Caco-2 (cell line): ENCODE measurements around the gene LRRC53. TPM values are rescaled to one million over a fixed set of nuclear protein-coding genes. Genes with fewer than 3 reads are reported as not detected.

Experiments
- BruUV-seq: library from RNA; stranded (reverse); fragments of 400-500 nt; replicated peaks from 2 replicates; lab custom pipeline; 2021; lab: Mats Ljungman, UMichigan
- CTCF ChIA-PET: fragments of 300-600 bp; sonication (Branson Sonifier 250); formaldehyde crosslinking; loops from one replicate; lab custom pipeline; 2022; ENCODE audit warnings: antibody characterized with exemption; lab: Charles Lee
- POLR2A ChIA-PET: fragments of 300-600 bp; sonication (Branson Sonifier 250); formaldehyde crosslinking; loops from one replicate; lab custom pipeline; 2022; ENCODE audit warnings: antibody characterized with exemption; lab: Charles Lee
- DNase-seq, 2 experiments: peaks; one replicate each; pipeline versions ENCODE4 v3.0.0 to v3.0.0-alpha.2; 2020 to 2022
- H3K27me3 ChIP-seq: replicated peaks from 2 replicates; pipeline ENCODE4 v1.6.0; 2011; ENCODE audit warnings: low read length; ENCODE audit not compliant: control insufficient read depth, insufficient read depth
- H3K36me3 ChIP-seq: 2 replicates; pipeline ENCODE4 v1.5.1; 2011; ENCODE audit warnings: low read length; ENCODE audit not compliant: control insufficient read depth, insufficient read depth
- H3K4me1 ChIP-seq: fragments of 250-450 bp; sonication (Bioruptor Pico); 2 replicates; pipeline ENCODE4 v1.5.1; 2020; ENCODE audit warnings: mild to moderate bottlenecking
- H3K4me3 ChIP-seq: 2 replicates; pipeline ENCODE4 v1.5.1; 2011; ENCODE audit warnings: low read depth, mild to moderate bottlenecking, control low read depth, low read length
- H3K9me3 ChIP-seq: fragments of 250-450 bp; sonication (Bioruptor Pico); 2 replicates; pipeline ENCODE4 v1.5.1; 2020; ENCODE audit warnings: mild to moderate bottlenecking, moderate library complexity
- H3K27ac Mint-ChIP-seq: one replicate; pipeline ENCODE4 v1.8.0; 2022; ENCODE audit warnings: mixed read lengths; ENCODE audit not compliant: unreplicated experiment
- H3K27me3 Mint-ChIP-seq: one replicate; pipeline ENCODE4 v1.8.0; 2022; ENCODE audit warnings: mixed read lengths; ENCODE audit not compliant: insufficient read depth, unreplicated experiment
- H3K36me3 Mint-ChIP-seq: one replicate; pipeline ENCODE4 v1.8.0; 2022; ENCODE audit warnings: mild to moderate bottlenecking, mixed read lengths; ENCODE audit not compliant: insufficient read depth, unreplicated experiment
- H3K4me1 Mint-ChIP-seq: one replicate; pipeline ENCODE4 v1.8.0; 2022; ENCODE audit warnings: low read depth, mixed read lengths; ENCODE audit not compliant: unreplicated experiment
- H3K4me3 Mint-ChIP-seq: one replicate; pipeline ENCODE4 v1.8.0; 2022; ENCODE audit warnings: mild to moderate bottlenecking, moderate library complexity, mixed read lengths; ENCODE audit not compliant: unreplicated experiment
- H3K9me3 Mint-ChIP-seq: one replicate; pipeline ENCODE4 v1.8.0; 2022; ENCODE audit warnings: mixed read lengths; ENCODE audit not compliant: unreplicated experiment
- CTCF ChIP-seq, 2 experiments: fragments of 200-600 bp in 1 of 2; IDR thresholded peaks; 1 replicate in 1 of 2; 2 replicates in 1 of 2; pipeline versions ENCODE4 v1.5.1 to v1.8.0; 2011 to 2022; ENCODE audit warnings: antibody characterized with exemption in 1 of 2, control low read depth in 1 of 2, inconsistent platforms in 1 of 2, low read depth in 1 of 2, low read length in 1 of 2, mild to moderate bottlenecking in 1 of 2, moderate library complexity in 1 of 2; ENCODE audit not compliant: insufficient read depth in 1 of 2, severe bottlenecking in 1 of 2, unreplicated experiment in 1 of 2
- intact Hi-C: fragments of 100-400 bp; cut with micrococcal nuclease; formaldehyde crosslinking; loops from one replicate; pipeline ENCODE4 v1.10.0; 2022; ENCODE audit not compliant: unreplicated experiment
- total RNA-seq: library from RNA; stranded (reverse); gene quantifications from 2 replicates; pipeline ENCODE4 v1.2.3, GENCODE V29; 2022

Gene LRRC53
- total RNA-seq, 1 experiment from 2014 or later = not detected

DNA sequence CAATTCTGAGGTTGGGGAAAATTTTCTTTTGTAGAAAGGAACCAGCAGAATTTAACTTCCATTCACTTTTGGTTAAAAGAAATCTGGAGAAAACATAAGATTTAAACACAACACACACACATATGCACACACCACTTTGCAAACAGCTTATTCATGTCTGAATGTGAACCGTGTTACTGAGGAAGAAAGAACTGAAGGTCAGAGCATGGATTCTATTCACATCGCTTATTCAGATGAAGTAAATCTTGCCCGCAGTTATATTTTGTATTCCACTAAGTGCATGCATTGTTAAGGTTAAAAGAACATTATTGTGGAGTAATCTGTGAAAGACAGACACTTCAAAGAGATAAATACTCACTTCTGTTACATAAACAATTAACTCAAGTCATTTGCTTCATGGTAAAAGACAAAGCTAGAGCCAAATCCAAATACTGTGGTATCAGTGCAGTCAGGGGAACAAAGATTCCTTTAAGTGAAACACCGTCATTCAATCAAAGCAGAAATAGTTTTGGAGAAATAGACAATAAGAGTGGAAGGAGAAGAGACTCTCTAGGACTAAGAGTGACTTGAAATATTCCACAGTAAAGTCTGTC is 82.0 kb downstream of the LRRC53 start:
- ChIA-PET POLR2A (no interaction called here), CTCF (no interaction called here)
- Histone ChIP-seq H3K4me3 (no peak overlapping the region), H3K4me1 (no peaks in the 10 kb centered on the region), H3K27me3 (no peaks in the 10 kb centered on the region), H3K36me3 (no peaks in the 10 kb centered on the region), H3K9me3 (no peaks in the 10 kb centered on the region)
- no peak overlapping the region for H3K4me3 Mint-ChIP-seq
- H3K27ac Mint-ChIP-seq = no peak overlapping the region
- TF ChIP-seq CTCF (IDR thresholded peaks at IDR 0.05; ENCODE audit: insufficient read depth in 1 of 2, low read depth in 1 of 2, low read length in 1 of 2, severe bottlenecking in 1 of 2, unreplicated experiment in 1 of 2) = no peak
- H3K4me1 Mint-ChIP-seq = no peaks in the 10 kb centered on the region
- BruUV-seq = no TSS peak
- H3K27me3 Mint-ChIP-seq = peaks cover 7% of the 10 kb centered on the region
- intact Hi-C loops = no loop called here
- no peak for DNase-seq
- H3K36me3 Mint-ChIP-seq = no peaks in the 10 kb centered on the region
- H3K9me3 Mint-ChIP-seq = no peaks in the 10 kb centered on the region

DNA sequence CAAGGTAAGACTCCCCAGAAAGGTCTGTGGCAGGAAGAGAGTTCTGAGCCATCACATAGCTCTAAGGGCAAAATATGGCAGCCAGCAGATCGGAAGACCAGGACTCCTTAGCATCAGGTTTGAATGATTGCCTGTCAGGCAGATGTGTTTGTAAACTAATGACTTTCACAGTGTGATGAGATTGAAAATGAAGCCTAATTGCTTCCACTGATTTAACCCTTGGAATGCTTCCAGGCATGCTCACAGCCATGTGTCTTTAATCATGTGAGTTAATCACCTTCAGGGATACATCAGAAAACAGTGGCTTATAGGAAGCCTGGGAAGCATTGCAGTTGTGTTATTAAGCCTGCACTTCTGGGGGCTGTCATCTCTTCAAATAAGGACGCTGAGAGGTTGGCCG is 82.8 kb downstream of the LRRC53 start:
- BruUV-seq = no TSS peak
- Histone ChIP-seq H3K9me3 (no peaks in the 10 kb centered on the region), H3K36me3 (no peaks in the 10 kb centered on the region), H3K4me1 (no peaks in the 10 kb centered on the region), H3K27me3 (no peaks in the 10 kb centered on the region), H3K4me3 (no peak overlapping the region)
- Mint-ChIP-seq H3K9me3 (no peaks in the 10 kb centered on the region), H3K4me1 (no peaks in the 10 kb centered on the region), H3K27ac (no peak overlapping the region), H3K4me3 (no peak overlapping the region), H3K27me3 (peaks cover 7% of the 10 kb centered on the region), H3K36me3 (no peaks in the 10 kb centered on the region)
- ChIA-PET CTCF (no interaction called here), POLR2A (no interaction called here)
- no peak for DNase-seq
- TF ChIP-seq CTCF (IDR thresholded peaks at IDR 0.05; ENCODE audit: insufficient read depth in 1 of 2, low read depth in 1 of 2, low read length in 1 of 2, severe bottlenecking in 1 of 2, unreplicated experiment in 1 of 2) = no peak
- intact Hi-C loops = no loop called here

- no peak for DNase-seq
- Mint-ChIP-seq H3K36me3 (no peaks in the 10 kb centered on the region), H3K4me1 (peaks cover 6% of the 10 kb centered on the region), H3K27ac (no peak overlapping the region), H3K27me3 (no peaks in the 10 kb centered on the region), H3K4me3 (no peak overlapping the region), H3K9me3 (no peaks in the 10 kb centered on the region)
- no peak for TF ChIP-seq CTCF (IDR thresholded peaks at IDR 0.05; ENCODE audit: insufficient read depth in 1 of 2, low read depth in 1 of 2, low read length in 1 of 2, severe bottlenecking in 1 of 2, unreplicated experiment in 1 of 2)
- CTCF ChIA-PET = no interaction called here
- intact Hi-C loops = no loop called here
- no peaks in the 10 kb centered on the region for H3K4me1 ChIP-seq
- BruUV-seq = no TSS peak
- no peaks in the 10 kb centered on the region for H3K36me3 ChIP-seq
- no peaks in the 10 kb centered on the region for H3K27me3 ChIP-seq
- H3K4me3 ChIP-seq = no peak overlapping the region
- POLR2A ChIA-PET = no interaction called here
- H3K9me3 ChIP-seq = no peaks in the 10 kb centered on the region
These were observed 84.7 kb downstream of the LRRC53 start for GRCh38 chr1:74427681-74428080.
